GM10847 (cell line): ENCODE data around the gene ALCAM.

Experiments
- POLR2A ChIP-seq: IDR thresholded peaks from 2 replicates; pipeline ENCODE4 v1.6.1; 2011; ENCODE audit not compliant: insufficient read length; ENCODE audit errors: extremely low read depth

Gene ALCAM

DNA sequence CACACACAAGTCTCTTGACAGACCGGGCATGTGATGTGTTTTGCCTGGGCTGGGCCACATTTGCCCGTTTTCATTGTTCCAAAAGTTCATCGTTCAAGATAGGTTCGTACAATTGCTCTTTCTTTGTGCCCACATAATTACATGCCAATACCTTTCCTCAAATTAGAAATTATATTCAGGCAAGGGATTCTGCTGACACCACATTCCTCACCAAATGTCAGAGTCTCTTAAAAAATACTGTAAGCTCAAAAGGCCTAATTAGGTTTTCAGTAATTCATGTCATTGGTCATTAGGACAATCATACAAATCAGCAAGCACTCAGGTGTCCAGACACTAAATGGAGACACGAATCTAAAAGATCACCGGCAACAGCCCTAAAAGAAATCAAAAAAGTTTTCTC is 215.3 kb downstream of the ALCAM start:
- TF ChIP-seq POLR2A = no peak

- TF ChIP-seq POLR2A = no peak
These were observed 217.5 kb downstream of the ALCAM start for GRCh38 chr3:105584003-105584790.

DNA sequence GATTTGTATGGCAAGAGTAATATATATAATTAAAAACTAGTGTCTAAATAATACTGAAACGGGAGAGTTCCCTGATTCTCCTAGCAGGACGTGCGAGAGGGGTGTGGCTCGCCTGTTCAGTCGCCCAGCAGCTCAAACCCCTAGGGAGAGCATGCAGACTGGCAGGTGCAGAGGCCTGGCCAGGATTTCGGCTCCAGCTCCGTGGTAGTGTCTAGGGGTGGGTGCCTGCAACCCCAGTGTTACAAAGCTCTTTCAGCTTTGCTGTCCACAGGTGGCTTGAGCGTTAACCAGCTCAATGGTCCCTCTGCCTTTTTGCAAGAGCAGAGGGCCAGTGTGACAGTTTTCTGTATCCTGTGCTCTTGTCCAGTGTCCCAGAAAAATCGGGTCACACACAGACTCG is 226.6 kb downstream of the ALCAM start:
- TF ChIP-seq POLR2A = no peak

DNA sequence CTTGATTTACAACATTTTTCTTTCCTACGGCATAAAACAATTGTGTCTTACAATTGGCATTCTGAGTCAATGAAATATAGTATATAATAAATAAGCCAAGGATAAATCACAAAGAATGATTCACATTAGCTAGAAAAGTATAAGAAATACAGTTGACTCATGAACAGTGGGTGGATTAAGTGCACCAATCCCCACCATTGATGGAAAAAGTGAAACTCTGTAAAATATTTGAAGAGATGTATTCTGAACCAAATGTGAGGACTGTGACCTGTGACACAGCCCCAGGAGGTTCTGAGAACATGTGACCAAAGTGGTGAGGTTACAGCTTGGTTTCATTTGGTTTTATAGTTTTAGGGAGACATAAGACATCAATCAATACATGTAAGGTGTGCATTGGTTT is 227.5 kb downstream of the ALCAM start:
- no peak for TF ChIP-seq POLR2A

GRCh38 chr3:105598042-105598796 is 231.5 kb downstream of the ALCAM start:
- no peak for TF ChIP-seq POLR2A

- TF ChIP-seq POLR2A = no peak
These were observed 232.6 kb downstream of the ALCAM start for GRCh38 chr3:105599350-105599749.

DNA sequence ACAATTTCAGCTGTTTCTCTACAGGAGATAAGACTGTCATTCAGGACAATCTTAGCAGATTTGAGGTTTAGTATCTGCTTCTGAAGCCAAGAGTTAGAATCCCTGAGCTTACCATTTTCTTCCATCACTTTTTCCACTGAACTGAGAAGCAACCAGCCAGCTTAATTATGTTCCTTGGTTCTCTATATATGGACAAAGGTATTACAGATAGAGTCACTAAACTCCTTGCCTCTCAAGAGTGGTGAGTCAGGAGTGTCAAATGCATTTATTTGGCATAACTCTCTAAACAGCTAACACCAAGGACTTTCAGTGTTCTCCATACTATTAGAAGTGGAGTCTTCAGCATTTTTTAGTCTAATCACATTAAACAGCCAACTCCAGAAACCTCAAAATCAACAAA is 239.3 kb downstream of the ALCAM start:
- no peak for TF ChIP-seq POLR2A

DNA sequence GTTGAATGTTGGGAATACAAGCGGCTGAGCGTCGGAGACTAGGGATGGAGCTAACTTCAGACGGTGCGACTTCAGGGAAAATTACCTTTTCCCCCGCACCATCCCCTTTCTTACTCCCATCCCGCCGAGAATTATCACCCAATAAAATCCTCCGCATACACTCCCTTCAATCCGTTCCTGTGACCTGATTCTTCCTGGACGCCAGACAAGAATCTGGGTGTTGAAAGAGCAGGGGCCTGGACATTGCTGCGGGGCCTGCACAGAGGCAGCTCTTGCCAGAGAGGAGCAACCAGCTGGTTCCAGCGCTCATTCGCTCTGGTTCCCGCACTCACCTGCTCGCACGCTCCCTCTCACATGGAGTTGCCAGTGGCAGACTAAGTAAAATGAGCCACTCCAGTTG is 241.9 kb downstream of the ALCAM start:
- no peak for TF ChIP-seq POLR2A

DNA sequence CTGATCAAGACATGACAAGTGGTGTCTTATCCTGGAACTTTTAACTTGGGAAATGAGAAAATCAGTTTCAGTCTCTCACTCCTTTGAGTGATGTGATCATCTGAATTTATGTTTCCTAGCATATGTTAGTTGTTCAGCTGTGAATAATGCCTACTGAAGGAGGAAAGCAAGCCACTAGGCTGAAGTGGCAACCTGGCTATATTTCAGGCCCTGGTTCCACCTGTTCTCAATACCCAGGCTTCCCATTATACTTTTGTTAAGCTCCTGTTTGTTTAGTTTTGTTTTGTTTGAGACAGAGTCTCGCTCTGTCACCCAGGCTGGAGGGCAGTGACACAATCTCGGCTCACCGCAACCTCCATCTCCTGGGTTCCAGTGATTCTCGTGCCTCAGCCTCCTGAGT is 243.8 kb downstream of the ALCAM start:
- TF ChIP-seq POLR2A = no peak

- TF ChIP-seq POLR2A = no peak
These were observed 244.8 kb downstream of the ALCAM start for GRCh38 chr3:105611304-105612192.

DNA sequence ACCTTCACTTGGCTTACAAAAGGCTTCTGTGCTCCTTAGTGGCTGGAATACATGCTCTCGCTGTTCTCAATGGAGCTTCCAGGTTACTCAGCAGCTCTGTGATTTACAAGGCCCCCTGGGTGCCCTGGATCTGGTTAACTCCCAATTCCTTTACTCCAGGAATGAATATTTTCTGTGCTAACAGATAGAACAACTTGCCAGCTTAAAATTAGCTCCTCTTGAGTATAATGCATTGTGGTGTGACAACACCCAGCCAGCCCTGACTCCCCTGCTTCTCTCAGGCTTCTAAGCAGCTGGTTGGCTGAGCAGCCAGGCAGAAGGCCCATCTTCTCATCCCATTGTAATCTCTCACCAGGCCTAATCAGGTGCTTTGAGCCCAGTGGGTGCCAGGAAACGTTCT is 246.4 kb downstream of the ALCAM start:
- TF ChIP-seq POLR2A = no peak

GRCh38 chr3:105614288-105615030 is 247.8 kb downstream of the ALCAM start:
- no peak for TF ChIP-seq POLR2A

DNA sequence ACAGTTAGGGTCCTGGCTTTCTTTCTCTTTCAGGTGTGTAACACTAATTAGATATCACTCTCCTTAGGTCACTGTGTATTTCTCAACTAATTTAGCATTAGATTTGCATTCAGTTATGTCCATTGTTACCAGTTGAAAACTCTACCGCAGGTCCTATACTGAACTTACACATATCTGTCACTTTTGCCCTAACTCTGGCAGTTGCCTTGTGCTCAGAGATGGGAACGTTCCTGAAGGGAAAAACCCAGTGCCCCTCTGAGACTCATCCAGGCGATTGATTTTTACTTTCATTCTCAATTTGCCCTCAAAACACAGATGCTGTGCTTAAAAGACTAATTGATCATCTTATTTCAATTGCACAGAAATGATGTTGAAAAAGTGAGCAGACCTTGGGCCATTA is 249.1 kb downstream of the ALCAM start:
- no peak for TF ChIP-seq POLR2A

DNA sequence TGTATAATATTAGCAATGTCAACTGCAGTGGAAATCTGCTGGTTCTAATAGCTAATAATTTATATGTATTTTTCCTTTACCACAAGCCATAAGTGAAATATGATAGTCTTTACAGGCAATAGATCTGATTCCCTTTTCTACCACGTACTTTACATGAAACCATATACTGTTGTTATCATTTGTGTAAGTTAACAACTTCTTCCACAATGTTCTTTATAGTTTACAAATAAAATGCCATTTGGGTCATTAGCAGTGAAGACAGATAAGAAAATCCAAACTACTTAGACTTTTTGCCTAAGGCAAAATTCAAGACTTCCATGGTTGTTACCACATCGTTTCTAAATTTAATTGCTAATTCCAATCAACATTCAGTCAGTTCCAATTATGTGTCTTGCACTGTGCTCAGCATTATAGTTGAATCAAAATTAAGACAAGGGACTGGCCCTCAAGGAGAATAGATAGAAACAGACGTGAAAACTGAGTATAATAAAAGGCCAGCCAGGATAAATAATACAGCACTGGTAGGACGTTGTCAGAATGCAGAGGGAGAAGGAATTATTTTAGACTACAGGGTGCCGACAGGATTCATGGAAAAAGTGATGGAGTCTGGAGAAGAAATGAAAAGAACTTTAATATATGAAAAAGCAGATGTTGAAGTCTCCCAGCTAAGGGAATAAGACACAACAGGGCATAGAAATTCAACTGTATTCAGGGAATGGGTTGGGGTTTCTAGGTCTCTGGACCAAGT is 249.8 kb downstream of the ALCAM start:
- TF ChIP-seq POLR2A = no peak
